HCT116 (cell line): ENCODE data around the gene CDC42EP3. TPM values are rescaled to one million over a fixed set of nuclear protein-coding genes. Genes with fewer than 3 reads are reported as not detected.

Experiments
- ATAC-seq: fragments of 200-7000 bp; cut with Tn5 transposase; 2 replicates; pipeline ENCODE4 v1.9.1; 2020; ENCODE audit warnings: mild to moderate bottlenecking, moderate library complexity
- BruUV-seq: library from RNA; stranded (reverse); fragments of 400-500 nt; replicated peaks from 2 replicates; lab custom pipeline; 2021; lab: Mats Ljungman, UMichigan
- CTCF ChIA-PET: fragments of 300-600 bp; sonication (Branson Sonifier 250); formaldehyde crosslinking; loops from one replicate; lab custom pipeline; 2021; ENCODE audit warnings: antibody characterized with exemption; lab: Charles Lee
- POLR2A ChIA-PET: fragments of 300-600, 350-600 bp; sonication (Branson Sonifier 250); formaldehyde crosslinking; loops from one replicate; lab custom pipeline; 2021; ENCODE audit warnings: antibody characterized with exemption; lab: Charles Lee
- RAD21 ChIA-PET, 2 experiments: fragments of 300-600 bp; sonication (Branson Sonifier 250); formaldehyde crosslinking; loops; one replicate each; lab custom pipeline; 2023; ENCODE audit warnings: low total read pairs in 2 of 2; ENCODE audit not compliant: uncharacterized antibody in 2 of 2, unreplicated experiment in 2 of 2, low non-redundant PET in 1 of 2; lab: Charles Lee
- DNase-seq: peaks from one replicate; pipeline ENCODE4 v3.0.0-alpha.2; 2010; ENCODE audit warnings: low read depth, low spot score
- H2AFZ ChIP-seq: fragments of 200-600 bp; shearing (Covaris generic), sonication (generic); 2 replicates; pipeline ENCODE4 v1.6.1; 2017; ENCODE audit warnings: low read depth, mixed run types, mixed read lengths, antibody characterized with exemption, low read length; ENCODE audit not compliant: poor library complexity, severe bottlenecking
- H3K27ac ChIP-seq: 2 replicates; pipeline ENCODE4 v1.5.1; 2012; ENCODE audit warnings: low read depth, low read length
- H3K27me3 ChIP-seq: fragments of 200-600 bp; sonication (generic); 2 replicates; pipeline ENCODE4 v1.6.1; 2016; ENCODE audit warnings: mixed run types, low read length, mixed read lengths; ENCODE audit not compliant: insufficient read depth
- H3K36me3 ChIP-seq, 2 experiments: fragments of 200-500 bp in 1 of 2; fragments of 200-600 bp in 1 of 2; sonication (Bioruptor generic) in 1 of 2; sonication (generic) in 1 of 2; 2 replicates each; pipeline versions ENCODE4 v1.5.1 to v1.6.1; 2014 to 2016; ENCODE audit warnings: low read length in 2 of 2, inconsistent platforms in 1 of 2, mixed read lengths in 1 of 2, mixed run types in 1 of 2; ENCODE audit not compliant: insufficient read depth in 2 of 2, control insufficient read depth in 1 of 2
- H3K4me1 ChIP-seq, 2 experiments: fragments of 200-600 bp in 1 of 2; sonication (generic) in 1 of 2; 2 replicates each; pipeline versions ENCODE4 v1.5.1 to v1.6.1; 2012 to 2017; ENCODE audit warnings: low read length in 2 of 2, inconsistent platforms in 1 of 2, mild to moderate bottlenecking in 1 of 2, mixed read lengths in 1 of 2, mixed run types in 1 of 2, moderate library complexity in 1 of 2; ENCODE audit not compliant: insufficient read depth in 2 of 2, control insufficient read depth in 1 of 2
- H3K4me2 ChIP-seq: fragments of 200-600 bp; sonication (generic); 2 replicates; pipeline ENCODE4 v1.6.1; 2017; ENCODE audit warnings: mixed run types, low read length, mixed read lengths
- H3K4me3 ChIP-seq, 2 experiments: fragments of 200-600 bp in 1 of 2; sonication (generic) in 1 of 2; replicated peaks in 1 of 2; 2 replicates each; pipeline ENCODE4 v1.5.1; 2011 to 2016; ENCODE audit warnings: low read length in 2 of 2, control low read depth in 1 of 2, low read depth in 1 of 2, mild to moderate bottlenecking in 1 of 2, mixed read lengths in 1 of 2, mixed run types in 1 of 2
- H3K79me2 ChIP-seq: fragments of 200-600 bp; sonication (generic); 2 replicates; pipeline ENCODE4 v1.6.1; 2017; ENCODE audit warnings: mild to moderate bottlenecking, mixed run types, low read length, moderate library complexity, mixed read lengths; ENCODE audit not compliant: insufficient read depth
- H3K9ac ChIP-seq: fragments of 200-600 bp; sonication (generic); 2 replicates; pipeline ENCODE4 v1.6.1; 2016; ENCODE audit warnings: low read length, mixed read lengths
- H3K9me2 ChIP-seq: fragments of 200-600 bp; sonication (generic), shearing (Covaris generic); 2 replicates; pipeline ENCODE4 v1.6.1; 2017; ENCODE audit warnings: mixed run types, mild to moderate bottlenecking, moderate library complexity; ENCODE audit not compliant: insufficient read depth
- H3K9me3 ChIP-seq, 2 experiments: fragments of 200-500 bp in 1 of 2; fragments of 200-600 bp in 1 of 2; sonication (Bioruptor generic) in 1 of 2; sonication (generic) in 1 of 2; 2 replicates each; pipeline ENCODE4 v1.6.1; 2014 to 2017; ENCODE audit warnings: low read length in 2 of 2, mixed read lengths in 2 of 2, inconsistent platforms in 1 of 2, low read depth in 1 of 2, mild to moderate bottlenecking in 1 of 2, mixed run types in 1 of 2, moderate library complexity in 1 of 2; ENCODE audit not compliant: control insufficient read depth in 1 of 2, insufficient read depth in 1 of 2
- H4K20me1 ChIP-seq: fragments of 200-600 bp; sonication (generic), shearing (Covaris generic); 2 replicates; pipeline ENCODE4 v1.6.1; 2017; ENCODE audit warnings: mixed run types, mild to moderate bottlenecking, moderate library complexity; ENCODE audit not compliant: insufficient read depth
- CBX3 ChIP-seq: IDR thresholded peaks from 2 replicates; pipeline ENCODE4 v1.6.1; 2012; ENCODE audit warnings: low read depth
- EGR1 ChIP-seq: IDR thresholded peaks from 2 replicates; pipeline ENCODE4 v1.6.1; 2012; ENCODE audit warnings: low read depth
- EZH2phosphoT487 ChIP-seq: fragments of 200-600 bp; IDR thresholded peaks from 2 replicates; pipeline ENCODE4 v1.6.1; 2018; ENCODE audit warnings: antibody characterized with exemption, borderline replicate concordance
- MAX ChIP-seq: IDR thresholded peaks from 2 replicates; pipeline ENCODE4 v1.6.1; 2012
- POLR2A ChIP-seq: IDR thresholded peaks from 2 replicates; pipeline ENCODE4 v1.7.0; 2011; ENCODE audit warnings: borderline replicate concordance; ENCODE audit not compliant: insufficient read depth, insufficient read length; ENCODE audit errors: extremely low read depth
- POLR2AphosphoS5 ChIP-seq: IDR thresholded peaks from 2 replicates; pipeline ENCODE4 v1.6.1; 2011; ENCODE audit warnings: mild to moderate bottlenecking, low read depth, low read length, moderate library complexity
- REST ChIP-seq: IDR thresholded peaks from 2 replicates; pipeline ENCODE4 v1.6.1; 2012; ENCODE audit warnings: low read depth
- SP1 ChIP-seq: IDR thresholded peaks from 2 replicates; pipeline ENCODE4 v1.6.1; 2012; ENCODE audit warnings: low read depth
- SRF ChIP-seq: IDR thresholded peaks from 2 replicates; pipeline ENCODE4 v1.6.1; 2012; ENCODE audit warnings: low read depth
- ZNF274 ChIP-seq: fragments of 200-500 bp; sonication (Bioruptor generic); IDR thresholded peaks from 2 replicates; pipeline ENCODE4 v1.6.1; 2014; ENCODE audit warnings: mild to moderate bottlenecking, low read depth, low read length, inconsistent platforms
- intact Hi-C: fragments of 100-400 bp; cut with micrococcal nuclease; formaldehyde crosslinking; loops from 2 replicates; pipeline ENCODE4 v1.10.0; 2022
- total RNA-seq: library from RNA; stranded (reverse); gene quantifications from one replicate; pipeline ENCODE4 v1.2.1, GENCODE V29; 2021; ENCODE audit not compliant: unreplicated experiment

Gene CDC42EP3
- total RNA-seq, 1 experiment from 2014 or later = 38.2 TPM

- ChIA-PET RAD21 (no interaction called here), CTCF (no interaction called here), POLR2A (no interaction called here)
- ATAC-seq (no peak), DNase-seq (no peak)
- Histone ChIP-seq H3K9ac (no peak overlapping the region), H2AFZ (no peak overlapping the region), H3K4me1 (peaks cover 12 to 22% of the 10 kb centered on the region in 2 experiments), H3K9me3 (no peaks in the 10 kb centered on the region), H3K27ac (no peak overlapping the region), H3K79me2 (peaks cover 86% of the 10 kb centered on the region), H3K9me2 (no peaks in the 10 kb centered on the region), H3K4me3 (no peak overlapping the region), H4K20me1 (no peaks in the 10 kb centered on the region), H3K36me3 (peaks cover 0 to 27% of the 10 kb centered on the region in 2 experiments; a peak in 1 of 4 replicates), H3K4me2 (no peak overlapping the region), H3K27me3 (no peaks in the 10 kb centered on the region)
- intact Hi-C loops = no loop called here
- BruUV-seq = no TSS peak
- TF ChIP-seq CBX3 (no peak), MAX (no peak), SP1 (no peak), EZH2phosphoT487 (no peak), EGR1 (no peak), SRF (no peak), ZNF274 (no peak), POLR2A (no peak), REST (no peak), POLR2AphosphoS5 (no peak)
- TF ChIP-seq, all 23 proteins: peak for 0
Observed at GRCh38 chr2:37648331-37649011, 23.0 kb downstream of the CDC42EP3 start.
